ENCODE measurements around the gene SLC27A2. TPM values are rescaled to one million over a fixed set of nuclear protein-coding genes. Genes with fewer than 3 reads are reported as not detected.

Gene SLC27A2
- total RNA-seq, 2 donors from 2014 or later, result 35.6 to 55.7 TPM

DNA sequence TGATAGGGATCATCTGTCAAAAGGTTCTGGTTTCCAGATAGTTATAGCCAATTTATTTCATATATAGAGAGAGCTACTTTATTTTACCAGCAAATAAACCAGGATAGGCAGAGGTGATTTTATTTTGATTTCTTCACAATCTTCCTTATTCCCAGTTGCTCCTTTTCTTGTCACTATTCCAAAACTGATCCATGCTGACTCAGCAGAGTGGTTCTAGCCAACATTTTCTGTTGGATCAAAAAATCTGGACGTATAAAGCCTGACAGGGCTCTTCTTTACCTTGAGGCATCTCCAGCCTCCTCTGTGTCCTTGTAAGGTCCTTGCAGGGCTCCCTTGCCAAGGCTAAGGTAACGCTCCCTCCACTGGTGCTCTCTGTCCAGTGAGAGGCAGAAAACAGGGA lies 67.7 kb downstream of the SLC27A2 start:
- Histone ChIP-seq H3K9ac (ENCODE audit: low read depth in 2 of 2, low read length in 2 of 2) (no peak overlapping the region), H3K36me3 (no peaks in the 10 kb centered on the region), H3K9me3 (no peaks in the 10 kb centered on the region), H3K4me1 (no peaks in the 10 kb centered on the region), H3K27me3 (no peaks in the 10 kb centered on the region), H3K27ac (no peak overlapping the region), H3K4me3 (no peak overlapping the region)
- TF ChIP-seq, protein P1, sequence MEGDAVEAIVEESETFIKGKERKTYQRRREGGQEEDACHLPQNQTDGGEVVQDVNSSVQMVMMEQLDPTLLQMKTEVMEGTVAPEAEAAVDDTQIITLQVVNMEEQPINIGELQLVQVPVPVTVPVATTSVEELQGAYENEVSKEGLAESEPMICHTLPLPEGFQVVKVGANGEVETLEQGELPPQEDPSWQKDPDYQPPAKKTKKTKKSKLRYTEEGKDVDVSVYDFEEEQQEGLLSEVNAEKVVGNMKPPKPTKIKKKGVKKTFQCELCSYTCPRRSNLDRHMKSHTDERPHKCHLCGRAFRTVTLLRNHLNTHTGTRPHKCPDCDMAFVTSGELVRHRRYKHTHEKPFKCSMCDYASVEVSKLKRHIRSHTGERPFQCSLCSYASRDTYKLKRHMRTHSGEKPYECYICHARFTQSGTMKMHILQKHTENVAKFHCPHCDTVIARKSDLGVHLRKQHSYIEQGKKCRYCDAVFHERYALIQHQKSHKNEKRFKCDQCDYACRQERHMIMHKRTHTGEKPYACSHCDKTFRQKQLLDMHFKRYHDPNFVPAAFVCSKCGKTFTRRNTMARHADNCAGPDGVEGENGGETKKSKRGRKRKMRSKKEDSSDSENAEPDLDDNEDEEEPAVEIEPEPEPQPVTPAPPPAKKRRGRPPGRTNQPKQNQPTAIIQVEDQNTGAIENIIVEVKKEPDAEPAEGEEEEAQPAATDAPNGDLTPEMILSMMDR (IDR thresholded peaks at IDR 0.05), result no peak
- no peak for DNase-seq
- intact Hi-C loops (cut with DNase I), result no loop called here

DNA sequence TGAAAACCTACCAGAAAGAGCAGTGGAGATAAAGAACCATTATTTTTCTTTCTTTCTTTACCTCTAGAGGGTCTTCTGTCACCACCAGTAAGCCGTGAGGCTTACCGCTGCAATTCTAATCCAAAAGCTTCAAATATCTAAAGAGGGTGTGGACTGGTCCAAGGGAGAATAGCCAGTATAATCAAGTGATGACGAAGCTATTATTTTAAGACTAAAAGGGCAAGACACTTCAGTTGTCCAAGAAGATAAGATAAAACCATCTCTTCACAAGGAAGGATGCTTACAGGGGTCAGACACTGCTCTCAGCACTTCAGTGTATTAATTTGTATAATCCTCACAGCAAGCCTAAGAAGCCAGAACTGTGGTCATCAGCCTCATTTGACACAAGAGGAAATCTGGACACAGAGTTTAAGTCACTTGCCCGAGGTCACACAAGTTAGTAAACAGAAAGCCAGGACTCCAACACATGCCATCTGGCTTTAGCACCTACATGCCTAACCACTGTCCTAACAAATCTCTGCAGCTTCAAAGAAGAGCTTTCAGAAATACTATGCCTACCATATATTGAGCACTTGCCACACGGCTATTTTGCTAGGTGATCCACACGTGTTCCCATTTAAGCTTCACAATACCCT lies 68.9 kb downstream of the SLC27A2 start:
- no peaks in the 10 kb centered on the region for H3K4me1 ChIP-seq
- no peaks in the 10 kb centered on the region for H3K27me3 ChIP-seq
- DNase-seq, result no peak
- intact Hi-C loops (cut with DNase I), result no loop called here
- H3K9me3 ChIP-seq, result no peaks in the 10 kb centered on the region
- TF ChIP-seq, protein P1 (IDR thresholded peaks at IDR 0.05), result no peak
- H3K27ac ChIP-seq, result no peak overlapping the region
- H3K9ac ChIP-seq (ENCODE audit: low read depth in 2 of 2, low read length in 2 of 2), result no peak overlapping the region
- no peak overlapping the region for H3K4me3 ChIP-seq
- no peaks in the 10 kb centered on the region for H3K36me3 ChIP-seq

- intact Hi-C loops (cut with DNase I), result no loop called here
- H3K9me3 ChIP-seq, result no peaks in the 10 kb centered on the region
- H3K4me3 ChIP-seq, result no peak overlapping the region
- DNase-seq, result no peak
- no peak overlapping the region for H3K27ac ChIP-seq
- no peaks in the 10 kb centered on the region for H3K27me3 ChIP-seq
- H3K36me3 ChIP-seq, result no peaks in the 10 kb centered on the region
- no peak overlapping the region for H3K9ac ChIP-seq (ENCODE audit: low read depth in 2 of 2, low read length in 2 of 2)
- TF ChIP-seq, protein P1 (IDR thresholded peaks at IDR 0.05), result no peak
- H3K4me1 ChIP-seq, result no peaks in the 10 kb centered on the region
These were observed 69.7 kb downstream of the SLC27A2 start for GRCh38 chr15:50251638-50252182.

- H3K27ac ChIP-seq, result no peak overlapping the region
- intact Hi-C loops (cut with DNase I), result no loop called here
These were observed 70.6 kb downstream of the SLC27A2 start for GRCh38 chr15:50252556-50252955.

GRCh38 chr15:50256188-50257041 lies 74.4 kb downstream of the SLC27A2 start:
- intact Hi-C loops (cut with DNase I), result no loop called here
- DNase-seq, result no peak
- H3K9me3 ChIP-seq, result no peaks in the 10 kb centered on the region
- H3K36me3 ChIP-seq, result no peaks in the 10 kb centered on the region
- H3K4me1 ChIP-seq, result no peaks in the 10 kb centered on the region
- no peaks in the 10 kb centered on the region for H3K27me3 ChIP-seq
- H3K9ac ChIP-seq (ENCODE audit: low read depth in 2 of 2, low read length in 2 of 2), result no peak overlapping the region
- H3K4me3 ChIP-seq, result no peak overlapping the region
- no peak overlapping the region for H3K27ac ChIP-seq
- TF ChIP-seq, protein P1 (IDR thresholded peaks at IDR 0.05), result no peak

More at GRCh38 chr15:50252556-50252955, 70.6 kb downstream of the SLC27A2 start:
- no peak overlapping the region for H3K9ac ChIP-seq (ENCODE audit: low read depth in 2 of 2, low read length in 2 of 2)
- TF ChIP-seq, protein P1 (IDR thresholded peaks at IDR 0.05), result no peak
- H3K9me3 ChIP-seq, result no peaks in the 10 kb centered on the region
- H3K4me3 ChIP-seq, result no peak overlapping the region
- no peaks in the 10 kb centered on the region for H3K27me3 ChIP-seq
- no peak for DNase-seq
- H3K4me1 ChIP-seq, result no peaks in the 10 kb centered on the region
- H3K36me3 ChIP-seq, result no peaks in the 10 kb centered on the region
